ENCODE measurements around the gene CD6. TPM values are rescaled to one million over a fixed set of nuclear protein-coding genes. Genes with fewer than 3 reads are reported as not detected.

Gene CD6
- total RNA-seq, 1 experiment from 2014 or later = not detected

DNA sequence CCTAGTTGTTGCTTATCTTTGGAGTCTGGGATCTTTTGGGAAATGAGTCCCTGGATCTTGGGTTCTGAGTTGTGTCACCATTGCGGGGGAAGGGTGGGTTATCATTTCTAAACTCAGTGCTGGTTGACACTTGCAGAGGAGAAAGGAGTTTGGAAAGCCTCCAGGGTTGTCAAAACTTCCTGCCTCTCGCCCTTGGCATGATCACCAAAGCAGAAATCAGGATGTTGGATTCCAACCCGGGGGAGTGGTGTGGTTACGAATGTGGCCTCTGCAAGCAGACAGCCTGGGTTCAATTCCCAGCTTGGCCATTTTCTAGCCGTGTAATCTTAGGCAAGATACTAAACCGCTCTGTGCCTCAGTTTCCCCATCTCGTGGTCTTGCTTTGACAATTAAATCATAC, 24.3 kb downstream of the CD6 start:
- Histone ChIP-seq H2AFZ (ENCODE audit: low read length) (no peak overlapping the region), H3K4me2 (ENCODE audit: low read depth, low read length, poor library complexity, severe bottlenecking) (no peak overlapping the region), H3K4me3 (ENCODE audit: low read length) (no peak overlapping the region), H3K9me3 (ENCODE audit: low read length) (no peaks in the 10 kb centered on the region), H3K36me3 (ENCODE audit: insufficient read depth, low read length) (no peaks in the 10 kb centered on the region), H3K79me2 (ENCODE audit: low read length) (no peaks in the 10 kb centered on the region), H3K27me3 (ENCODE audit: low read length) (no peaks in the 10 kb centered on the region), H3K27ac (ENCODE audit: low read length) (no peak overlapping the region), H3K4me1 (ENCODE audit: low read length) (no peaks in the 10 kb centered on the region), H3K9me2 (replicated peaks; ENCODE audit: insufficient read depth, low read length) (no peaks in the 10 kb centered on the region), H4K20me1 (ENCODE audit: insufficient read depth, low read depth, low read length) (no peaks in the 10 kb centered on the region), H3K9ac (ENCODE audit: low read length) (no peak overlapping the region)
- DNase-seq = no peak

DNA sequence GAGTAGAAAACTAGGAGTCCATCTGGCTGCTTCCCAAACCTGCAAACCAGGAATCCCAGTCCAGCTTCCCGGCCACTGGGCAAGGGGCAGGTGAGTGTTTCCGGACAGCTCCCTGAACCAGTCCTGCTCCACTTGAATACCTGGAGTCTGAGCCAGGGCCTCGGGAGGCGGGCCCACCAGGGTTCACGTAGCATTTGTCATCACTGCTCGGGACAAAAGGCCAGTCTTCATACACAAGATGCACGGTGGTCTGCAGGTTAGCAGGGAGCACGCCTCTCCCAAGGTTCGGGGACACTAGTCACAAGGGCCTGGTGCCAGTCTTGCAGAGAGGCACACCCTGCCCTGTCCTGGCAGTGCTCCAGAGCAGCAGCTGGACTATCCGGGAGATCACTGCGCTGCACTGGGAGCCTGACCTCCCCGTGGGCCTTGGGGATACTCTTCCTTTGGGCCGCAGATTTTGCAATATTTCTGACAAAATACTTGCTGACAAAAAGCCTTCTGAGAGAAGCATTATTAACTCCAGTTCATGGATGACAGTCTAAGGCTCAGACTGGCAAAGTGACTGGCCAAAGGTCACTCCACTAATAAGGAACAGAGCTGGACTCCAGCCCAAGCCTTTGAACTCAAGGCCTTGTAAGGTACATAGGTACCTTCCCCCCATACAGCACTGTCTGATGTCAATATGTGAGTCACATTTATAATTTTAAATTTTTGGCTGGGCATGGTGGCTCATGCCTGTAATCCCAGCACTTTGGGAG, 25.1 kb downstream of the CD6 start:
- Histone ChIP-seq H3K27me3 (ENCODE audit: low read length) (no peaks in the 10 kb centered on the region), H2AFZ (ENCODE audit: low read length) (no peak overlapping the region), H3K9me2 (replicated peaks; ENCODE audit: insufficient read depth, low read length) (no peaks in the 10 kb centered on the region), H3K4me3 (ENCODE audit: low read length) (no peak overlapping the region), H3K9ac (ENCODE audit: low read length) (no peak overlapping the region), H3K9me3 (ENCODE audit: low read length) (no peaks in the 10 kb centered on the region), H3K4me2 (ENCODE audit: low read depth, low read length, poor library complexity, severe bottlenecking) (no peak overlapping the region), H3K27ac (ENCODE audit: low read length) (no peak overlapping the region), H3K36me3 (ENCODE audit: insufficient read depth, low read length) (no peaks in the 10 kb centered on the region), H3K4me1 (ENCODE audit: low read length) (no peaks in the 10 kb centered on the region), H3K79me2 (ENCODE audit: low read length) (no peaks in the 10 kb centered on the region), H4K20me1 (ENCODE audit: insufficient read depth, low read depth, low read length) (no peaks in the 10 kb centered on the region)
- DNase-seq = no peak

DNA sequence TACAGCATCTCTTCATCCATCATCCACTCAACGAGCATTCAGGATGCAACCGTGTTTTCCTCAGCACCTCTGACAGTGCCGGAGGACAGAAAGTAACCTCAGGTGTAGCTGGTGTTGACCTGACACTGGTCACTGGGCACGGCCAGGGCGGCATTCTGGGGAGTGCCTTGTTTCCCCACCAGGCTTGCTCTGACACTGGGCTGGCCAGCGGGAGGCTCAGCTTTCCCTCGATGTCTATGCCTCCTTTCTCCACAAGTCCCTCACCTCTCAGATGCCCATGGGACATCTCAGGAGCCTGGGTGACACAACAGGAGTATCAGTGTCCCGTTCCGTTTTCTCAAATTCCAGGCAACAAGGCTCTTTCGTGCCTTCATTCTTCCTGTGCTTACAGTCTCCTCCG, 28.9 kb downstream of the CD6 start:
- DNase-seq = no peak
- no peaks in the 10 kb centered on the region for H3K9me2 ChIP-seq (replicated peaks; ENCODE audit: insufficient read depth, low read length)
- no peak overlapping the region for H3K4me3 ChIP-seq (ENCODE audit: low read length)
- H4K20me1 ChIP-seq (ENCODE audit: insufficient read depth, low read depth, low read length) = no peaks in the 10 kb centered on the region
- no peak overlapping the region for H3K27ac ChIP-seq (ENCODE audit: low read length)
- no peak overlapping the region for H3K4me2 ChIP-seq (ENCODE audit: low read depth, low read length, poor library complexity, severe bottlenecking)
- H3K36me3 ChIP-seq (ENCODE audit: insufficient read depth, low read length) = no peaks in the 10 kb centered on the region
- H3K9ac ChIP-seq (ENCODE audit: low read length) = no peak overlapping the region
- H2AFZ ChIP-seq (ENCODE audit: low read length) = no peak overlapping the region
- no peaks in the 10 kb centered on the region for H3K79me2 ChIP-seq (ENCODE audit: low read length)
- H3K9me3 ChIP-seq (ENCODE audit: low read length) = no peaks in the 10 kb centered on the region
- no peaks in the 10 kb centered on the region for H3K27me3 ChIP-seq (ENCODE audit: low read length)
- H3K4me1 ChIP-seq (ENCODE audit: low read length) = no peaks in the 10 kb centered on the region

DNA sequence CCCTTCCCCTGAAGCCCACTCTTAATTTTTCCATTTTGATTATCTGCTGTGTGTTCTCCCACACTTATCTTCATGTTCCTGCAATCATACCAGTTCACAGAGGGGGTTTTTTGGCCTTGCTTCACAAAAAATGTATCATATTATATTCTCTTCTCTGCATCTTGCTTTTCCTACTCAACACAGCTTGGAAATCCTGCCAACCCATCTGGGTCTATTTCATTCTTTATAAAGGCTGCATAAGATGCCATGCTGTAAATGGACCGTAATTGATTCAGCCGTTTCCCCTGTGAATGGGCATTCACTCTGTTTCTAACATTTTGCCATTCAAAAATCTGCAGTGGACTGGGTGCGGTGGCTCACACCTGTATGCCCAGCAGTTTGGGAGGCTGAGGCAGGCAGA, 30.5 kb downstream of the CD6 start:
- H4K20me1 ChIP-seq (ENCODE audit: insufficient read depth, low read depth, low read length) = no peaks in the 10 kb centered on the region
- H3K9me2 ChIP-seq (replicated peaks; ENCODE audit: insufficient read depth, low read length) = no peaks in the 10 kb centered on the region
- H3K9ac ChIP-seq (ENCODE audit: low read length) = no peak overlapping the region
- no peak overlapping the region for H3K4me2 ChIP-seq (ENCODE audit: low read depth, low read length, poor library complexity, severe bottlenecking)
- H3K4me3 ChIP-seq (ENCODE audit: low read length) = no peak overlapping the region
- no peaks in the 10 kb centered on the region for H3K36me3 ChIP-seq (ENCODE audit: insufficient read depth, low read length)
- H3K79me2 ChIP-seq (ENCODE audit: low read length) = no peaks in the 10 kb centered on the region
- no peak overlapping the region for H2AFZ ChIP-seq (ENCODE audit: low read length)
- no peaks in the 10 kb centered on the region for H3K9me3 ChIP-seq (ENCODE audit: low read length)
- no peak for DNase-seq
- H3K4me1 ChIP-seq (ENCODE audit: low read length) = no peaks in the 10 kb centered on the region
- H3K27me3 ChIP-seq (ENCODE audit: low read length) = no peaks in the 10 kb centered on the region
- H3K27ac ChIP-seq (ENCODE audit: low read length) = no peak overlapping the region

DNA sequence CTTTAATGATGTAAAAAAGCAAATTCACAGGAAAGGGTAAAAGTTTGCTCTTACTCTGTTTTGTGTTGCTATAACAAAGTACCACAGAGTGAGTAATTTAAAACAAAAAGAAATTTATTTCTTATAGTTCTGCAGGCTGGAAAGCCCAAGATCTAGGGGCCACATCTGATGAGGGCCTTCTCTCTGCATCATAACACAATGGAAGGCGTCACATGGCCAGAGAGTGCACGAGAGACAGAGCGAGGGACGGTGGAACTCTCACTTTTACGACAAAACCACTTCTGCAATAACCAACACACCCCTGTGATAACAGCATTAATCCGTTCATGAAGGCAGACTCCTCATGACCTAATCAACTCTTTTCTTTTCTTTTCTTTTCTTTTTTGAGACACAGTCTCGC, 31.1 kb downstream of the CD6 start:
- Histone ChIP-seq H3K4me1 (ENCODE audit: low read length) (no peaks in the 10 kb centered on the region), H3K36me3 (ENCODE audit: insufficient read depth, low read length) (no peaks in the 10 kb centered on the region), H4K20me1 (ENCODE audit: insufficient read depth, low read depth, low read length) (no peaks in the 10 kb centered on the region)

DNA sequence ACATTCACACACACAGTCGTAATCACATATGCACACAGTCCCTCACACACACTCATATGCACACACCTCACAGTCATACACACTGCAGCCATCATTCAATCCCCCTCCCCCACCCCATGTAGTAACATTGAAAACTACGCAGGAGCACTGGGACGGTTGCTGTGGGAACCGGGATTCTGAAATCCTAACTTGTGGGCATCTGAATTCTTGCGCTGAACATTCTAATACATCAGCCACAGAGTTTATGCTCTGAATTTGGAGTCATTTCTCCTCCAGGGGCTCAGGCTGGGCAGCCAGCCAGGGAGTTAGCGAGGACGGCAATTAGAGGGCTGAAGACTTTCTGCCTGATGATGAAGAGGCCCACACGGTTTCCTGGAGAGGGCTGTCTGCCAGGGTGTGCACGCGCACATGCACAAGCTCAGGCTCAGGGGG, 32.7 kb downstream of the CD6 start:
- Histone ChIP-seq H3K36me3 (ENCODE audit: insufficient read depth, low read length) (no peaks in the 10 kb centered on the region), H3K9me3 (ENCODE audit: low read length) (no peaks in the 10 kb centered on the region), H3K27ac (ENCODE audit: low read length) (no peak overlapping the region), H2AFZ (ENCODE audit: low read length) (no peak overlapping the region), H3K79me2 (ENCODE audit: low read length) (no peaks in the 10 kb centered on the region), H3K4me2 (ENCODE audit: low read depth, low read length, poor library complexity, severe bottlenecking) (no peak overlapping the region), H3K27me3 (ENCODE audit: low read length) (no peaks in the 10 kb centered on the region), H3K9me2 (replicated peaks; ENCODE audit: insufficient read depth, low read length) (no peaks in the 10 kb centered on the region), H3K4me1 (ENCODE audit: low read length) (no peaks in the 10 kb centered on the region), H3K4me3 (ENCODE audit: low read length) (no peak overlapping the region), H3K9ac (ENCODE audit: low read length) (no peak overlapping the region), H4K20me1 (ENCODE audit: insufficient read depth, low read depth, low read length) (no peaks in the 10 kb centered on the region)
- DNase-seq = no peak

More for the DNA sequence above, 31.1 kb downstream of the CD6 start:
- Histone ChIP-seq H3K4me3 (ENCODE audit: low read length) (no peak overlapping the region), H2AFZ (ENCODE audit: low read length) (no peak overlapping the region), H3K4me2 (ENCODE audit: low read depth, low read length, poor library complexity, severe bottlenecking) (no peak overlapping the region), H3K27me3 (ENCODE audit: low read length) (no peaks in the 10 kb centered on the region), H3K9me3 (ENCODE audit: low read length) (no peaks in the 10 kb centered on the region), H3K79me2 (ENCODE audit: low read length) (no peaks in the 10 kb centered on the region), H3K27ac (ENCODE audit: low read length) (no peak overlapping the region), H3K9me2 (replicated peaks; ENCODE audit: insufficient read depth, low read length) (no peaks in the 10 kb centered on the region), H3K9ac (ENCODE audit: low read length) (no peak overlapping the region)
- DNase-seq = no peak

DNA sequence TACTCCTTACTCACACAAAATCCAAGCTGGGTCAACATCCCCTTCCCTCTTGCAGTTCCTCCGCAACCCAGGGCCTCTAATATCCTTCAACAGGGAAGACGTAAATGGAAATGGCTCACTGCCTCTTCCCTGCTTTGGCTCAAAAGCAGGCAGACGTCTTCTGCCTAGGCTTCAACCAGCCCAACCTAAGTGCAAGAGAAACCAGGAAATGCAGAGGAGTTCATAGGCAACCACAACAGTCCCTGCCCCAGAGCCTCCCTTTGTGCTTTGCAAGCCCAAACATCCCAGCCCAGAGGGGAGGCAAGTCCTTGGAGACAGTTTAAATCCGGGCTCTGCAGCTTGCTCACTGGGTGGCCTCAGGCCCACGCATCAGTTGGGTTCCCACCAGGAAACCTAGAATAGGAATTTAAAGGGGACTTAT, 33.3 kb downstream of the CD6 start:
- Histone ChIP-seq H3K4me3 (ENCODE audit: low read length) (no peak overlapping the region), H3K4me1 (ENCODE audit: low read length) (no peaks in the 10 kb centered on the region), H3K36me3 (ENCODE audit: insufficient read depth, low read length) (no peaks in the 10 kb centered on the region), H3K27ac (ENCODE audit: low read length) (no peak overlapping the region), H3K4me2 (ENCODE audit: low read depth, low read length, poor library complexity, severe bottlenecking) (no peak overlapping the region), H3K9me2 (replicated peaks; ENCODE audit: insufficient read depth, low read length) (no peaks in the 10 kb centered on the region), H3K79me2 (ENCODE audit: low read length) (no peaks in the 10 kb centered on the region), H4K20me1 (ENCODE audit: insufficient read depth, low read depth, low read length) (no peaks in the 10 kb centered on the region), H3K9ac (ENCODE audit: low read length) (no peak overlapping the region), H3K27me3 (ENCODE audit: low read length) (no peaks in the 10 kb centered on the region), H3K9me3 (ENCODE audit: low read length) (no peaks in the 10 kb centered on the region), H2AFZ (ENCODE audit: low read length) (no peak overlapping the region)
- no peak for DNase-seq

DNA sequence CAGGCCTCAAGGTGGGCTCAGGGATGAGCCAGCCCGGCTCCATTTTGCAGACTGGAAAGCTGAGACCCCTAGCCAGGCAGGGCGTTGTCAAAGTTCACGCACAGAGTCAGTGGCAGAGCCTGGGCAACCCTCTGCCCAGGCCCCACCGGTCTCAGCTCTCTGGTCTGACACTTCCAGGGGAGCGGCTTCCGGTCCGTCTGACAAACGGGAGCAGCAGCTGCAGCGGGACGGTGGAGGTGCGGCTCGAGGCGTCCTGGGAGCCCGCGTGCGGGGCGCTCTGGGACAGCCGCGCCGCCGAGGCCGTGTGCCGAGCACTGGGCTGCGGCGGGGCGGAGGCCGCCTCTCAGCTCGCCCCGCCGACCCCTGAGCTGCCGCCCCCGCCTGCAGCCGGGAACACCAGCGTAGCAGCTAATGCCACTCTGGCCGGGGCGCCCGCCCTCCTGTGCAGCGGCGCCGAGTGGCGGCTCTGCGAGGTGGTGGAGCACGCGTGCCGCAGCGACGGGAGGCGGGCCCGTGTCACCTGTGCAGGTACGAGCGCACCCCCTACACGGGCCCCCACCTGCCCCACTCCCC, 36.0 kb downstream of the CD6 start:
- H3K4me3 ChIP-seq (ENCODE audit: low read length) = no peak overlapping the region
- H4K20me1 ChIP-seq (ENCODE audit: insufficient read depth, low read depth, low read length) = no peaks in the 10 kb centered on the region
- no peaks in the 10 kb centered on the region for H3K36me3 ChIP-seq (ENCODE audit: insufficient read depth, low read length)
- no peaks in the 10 kb centered on the region for H3K27me3 ChIP-seq (ENCODE audit: low read length)
- no peak overlapping the region for H3K4me2 ChIP-seq (ENCODE audit: low read depth, low read length, poor library complexity, severe bottlenecking)
- H3K9me2 ChIP-seq (replicated peaks; ENCODE audit: insufficient read depth, low read length) = no peaks in the 10 kb centered on the region
- no peak overlapping the region for H3K27ac ChIP-seq (ENCODE audit: low read length)
- H3K79me2 ChIP-seq (ENCODE audit: low read length) = no peaks in the 10 kb centered on the region
- H3K4me1 ChIP-seq (ENCODE audit: low read length) = no peaks in the 10 kb centered on the region
- no peaks in the 10 kb centered on the region for H3K9me3 ChIP-seq (ENCODE audit: low read length)
- no peak overlapping the region for H2AFZ ChIP-seq (ENCODE audit: low read length)
- no peak for DNase-seq
- H3K9ac ChIP-seq (ENCODE audit: low read length) = no peak overlapping the region

Data from Karpas-422 (cell line).